ENCODE data around the gene C1orf105. TPM values are rescaled to one million over a fixed set of nuclear protein-coding genes. Genes with fewer than 3 reads are reported as not detected.

C1orf105 gene
- total and polyA plus RNA-seq, 2 experiments from 2014 or later, result not detected

GRCh38 chr1:172510479-172510878 is 90.0 kb downstream of the C1orf105 start:
- no peak overlapping the region for H3K4me3 ChIP-seq
- H3K4me3 Mint-ChIP-seq, result no peak overlapping the region
- H3K79me2 ChIP-seq (replicated peaks; ENCODE audit: insufficient read depth), result no peaks in the 10 kb centered on the region
- no peak for ATAC-seq
- H3K27ac ChIP-seq (ENCODE audit: low read depth), result no peak overlapping the region
- H4K20me1 ChIP-seq (replicated peaks; ENCODE audit: insufficient read depth), result no peaks in the 10 kb centered on the region
- H3K36me3 ChIP-seq (ENCODE audit: insufficient read depth), result no peaks in the 10 kb centered on the region
- no peak overlapping the region for H3K4me2 ChIP-seq
- DNase-seq (ENCODE audit: low spot score), result no peak
- H3K27me3 Mint-ChIP-seq (ENCODE audit: insufficient read depth, low read depth, poor library complexity), result no peaks in the 10 kb centered on the region
- H3F3A ChIP-seq (replicated peaks; ENCODE audit: low read depth), result no peaks in the 10 kb centered on the region
- H3K9me3 Mint-ChIP-seq, result no peaks in the 10 kb centered on the region
- H3K4me1 ChIP-seq (ENCODE audit: insufficient read depth), result no peaks in the 10 kb centered on the region
- H2AFZ ChIP-seq, result no peak overlapping the region
- H3K4me1 Mint-ChIP-seq, result no peaks in the 10 kb centered on the region
- no peaks in the 10 kb centered on the region for H3K36me3 Mint-ChIP-seq (ENCODE audit: low read depth)
- H3K27ac Mint-ChIP-seq, result no peak overlapping the region
- no peak for TF ChIP-seq CREB1 (CRISPR knock-in tag; IDR thresholded peaks at IDR 0.05; ENCODE audit: low read depth)
- TF ChIP-seq ZNF331 (CRISPR knock-in tag; IDR thresholded peaks at IDR 0.05; ENCODE audit: low read depth), result no peak
- no peak for TF ChIP-seq REST (IDR thresholded peaks at IDR 0.05; ENCODE audit: unreplicated experiment)
- no peak for TF ChIP-seq JUNB (IDR thresholded peaks at IDR 0.05; ENCODE audit: unreplicated experiment)
- TF ChIP-seq EZH2phosphoT487 (IDR thresholded peaks at IDR 0.05; ENCODE audit: unreplicated experiment), result no peak
- TF ChIP-seq POLR2AphosphoS5 (IDR thresholded peaks at IDR 0.05; ENCODE audit: low read depth), result no peak
- H3K9me2 ChIP-seq (ENCODE audit: insufficient read depth), result no peaks in the 10 kb centered on the region
- no peaks in the 10 kb centered on the region for H3K27me3 ChIP-seq (ENCODE audit: insufficient read depth)

GRCh38 chr1:172512591-172512990 is 92.1 kb downstream of the C1orf105 start:
- H3K27ac Mint-ChIP-seq, result no peak overlapping the region
- no peaks in the 10 kb centered on the region for H3K4me1 Mint-ChIP-seq
- Histone ChIP-seq H3K4me3 (no peak overlapping the region), H3K36me3 (ENCODE audit: insufficient read depth) (no peaks in the 10 kb centered on the region), H3F3A (replicated peaks; ENCODE audit: low read depth) (no peaks in the 10 kb centered on the region), H3K9me2 (ENCODE audit: insufficient read depth) (no peaks in the 10 kb centered on the region), H3K27me3 (ENCODE audit: insufficient read depth) (no peaks in the 10 kb centered on the region), H3K4me2 (no peak overlapping the region), H2AFZ (no peak overlapping the region), H3K4me1 (ENCODE audit: insufficient read depth) (no peaks in the 10 kb centered on the region), H3K27ac (ENCODE audit: low read depth) (no peak overlapping the region), H4K20me1 (replicated peaks; ENCODE audit: insufficient read depth) (no peaks in the 10 kb centered on the region), H3K79me2 (replicated peaks; ENCODE audit: insufficient read depth) (no peaks in the 10 kb centered on the region)
- H3K4me3 Mint-ChIP-seq, result no peak overlapping the region
- H3K9me3 Mint-ChIP-seq, result no peaks in the 10 kb centered on the region
- DNase-seq (ENCODE audit: low spot score) (no peak), ATAC-seq (no peak)
- no peaks in the 10 kb centered on the region for H3K27me3 Mint-ChIP-seq (ENCODE audit: insufficient read depth, low read depth, poor library complexity)
- no peaks in the 10 kb centered on the region for H3K36me3 Mint-ChIP-seq (ENCODE audit: low read depth)
- TF ChIP-seq ZNF462 (CRISPR knock-in tag; IDR thresholded peaks at IDR 0.05), result no peak
- no peak for TF ChIP-seq REST (IDR thresholded peaks at IDR 0.05; ENCODE audit: unreplicated experiment)
- TF ChIP-seq ETS1 (IDR thresholded peaks at IDR 0.05), result no peak
